Progenitor cell of endocrine pancreas (in vitro differentiated cells): ENCODE results near the gene CRYAB. TPM values are rescaled to one million over a fixed set of nuclear protein-coding genes. Genes with fewer than 3 reads are reported as not detected.

ENCODE experiments used
- DNase-seq: peaks from one replicate; pipeline ENCODE4 v3.0.0; 2021; ENCODE audit warnings: low spot score; ENCODE audit not compliant: unreplicated experiment
- H3K27ac Mint-ChIP-seq: 2 replicates; pipeline ENCODE4 v1.8.0; 2021; ENCODE audit warnings: mild to moderate bottlenecking, moderate library complexity, mixed read lengths
- H3K27me3 Mint-ChIP-seq: 2 replicates; pipeline ENCODE4 v1.8.0; 2021; ENCODE audit warnings: mixed read lengths
- H3K36me3 Mint-ChIP-seq: 2 replicates; pipeline ENCODE4 v1.8.0; 2022; ENCODE audit warnings: mixed read lengths; ENCODE audit not compliant: insufficient read depth
- H3K4me1 Mint-ChIP-seq: 2 replicates; pipeline ENCODE4 v1.8.0; 2021; ENCODE audit warnings: low read depth, mixed read lengths
- H3K4me3 Mint-ChIP-seq: 2 replicates; pipeline ENCODE4 v1.8.0; 2021; ENCODE audit warnings: low read depth, mild to moderate bottlenecking, moderate library complexity, mixed read lengths
- H3K9me3 Mint-ChIP-seq: 2 replicates; pipeline ENCODE4 v1.8.0; 2021; ENCODE audit warnings: low read depth, mixed read lengths
- total RNA-seq: library from RNA; stranded (reverse); gene quantifications from 2 replicates; pipeline ENCODE4 v1.2.1, GENCODE V29; 2021
- TF ChIP-seq, protein P1 (sequence below): fragments of 200-600 bp; sonication (generic); IDR thresholded peaks from one replicate; pipeline ENCODE4 v1.5.0; 2021; ENCODE audit warnings: antibody characterized with exemption, mild to moderate bottlenecking; ENCODE audit not compliant: unreplicated experiment

The CRYAB gene
- total RNA-seq, 1 donor from 2014 or later: not detected

DNA sequence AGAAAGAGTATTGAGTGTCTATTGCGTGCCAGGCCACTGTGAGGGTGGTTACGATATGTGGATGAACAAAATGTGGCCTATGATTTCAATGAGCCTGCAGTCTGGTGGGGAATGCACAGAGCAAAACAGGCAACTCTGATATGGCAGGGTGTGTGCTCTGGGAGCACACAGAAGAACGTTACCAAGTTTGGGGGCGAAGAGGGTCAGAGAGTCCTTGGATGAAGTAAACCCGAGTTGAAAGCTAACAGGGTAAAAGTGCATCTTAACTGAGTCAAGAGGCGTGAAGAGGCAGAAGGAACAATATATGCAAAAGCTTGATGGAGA is 32.0 kb downstream of the CRYAB start:
- Mint-ChIP-seq H3K4me3 (peak overlapping the region; percentile 94), H3K4me1 (peaks cover 10% of the 10 kb centered on the region), H3K9me3 (no peaks in the 10 kb centered on the region), H3K27ac (peak overlapping the region; percentile 100), H3K27me3 (no peaks in the 10 kb centered on the region), H3K36me3 (peaks cover 4% of the 10 kb centered on the region)
- DNase-seq: no peak
- TF ChIP-seq, protein P1, sequence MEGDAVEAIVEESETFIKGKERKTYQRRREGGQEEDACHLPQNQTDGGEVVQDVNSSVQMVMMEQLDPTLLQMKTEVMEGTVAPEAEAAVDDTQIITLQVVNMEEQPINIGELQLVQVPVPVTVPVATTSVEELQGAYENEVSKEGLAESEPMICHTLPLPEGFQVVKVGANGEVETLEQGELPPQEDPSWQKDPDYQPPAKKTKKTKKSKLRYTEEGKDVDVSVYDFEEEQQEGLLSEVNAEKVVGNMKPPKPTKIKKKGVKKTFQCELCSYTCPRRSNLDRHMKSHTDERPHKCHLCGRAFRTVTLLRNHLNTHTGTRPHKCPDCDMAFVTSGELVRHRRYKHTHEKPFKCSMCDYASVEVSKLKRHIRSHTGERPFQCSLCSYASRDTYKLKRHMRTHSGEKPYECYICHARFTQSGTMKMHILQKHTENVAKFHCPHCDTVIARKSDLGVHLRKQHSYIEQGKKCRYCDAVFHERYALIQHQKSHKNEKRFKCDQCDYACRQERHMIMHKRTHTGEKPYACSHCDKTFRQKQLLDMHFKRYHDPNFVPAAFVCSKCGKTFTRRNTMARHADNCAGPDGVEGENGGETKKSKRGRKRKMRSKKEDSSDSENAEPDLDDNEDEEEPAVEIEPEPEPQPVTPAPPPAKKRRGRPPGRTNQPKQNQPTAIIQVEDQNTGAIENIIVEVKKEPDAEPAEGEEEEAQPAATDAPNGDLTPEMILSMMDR: no peak

- Mint-ChIP-seq H3K9me3 (no peaks in the 10 kb centered on the region), H3K27me3 (no peaks in the 10 kb centered on the region), H3K4me1 (peaks cover 10% of the 10 kb centered on the region), H3K36me3 (peaks cover 4% of the 10 kb centered on the region), H3K4me3 (peak within 1 kb of the TSS; percentile 94), H3K27ac (peak within 1 kb of the TSS; percentile 100)
- DNase-seq: peak; percentile 97
- TF ChIP-seq, protein P1: peak; percentile 95
Measured at GRCh38 chr11:111878849-111879636, 32.5 kb downstream of the CRYAB start, which contains the start of the genes CFAP68 and FDXACB1. Gene CFAP68, plus strand, starts transcription at chr11:111879541. Its CDS starts 20 bp downstream, at chr11:111879561. Gene FDXACB1, minus strand, starts transcription at chr11:111879165. Its CDS starts 33 bp downstream, at chr11:111879132.

DNA sequence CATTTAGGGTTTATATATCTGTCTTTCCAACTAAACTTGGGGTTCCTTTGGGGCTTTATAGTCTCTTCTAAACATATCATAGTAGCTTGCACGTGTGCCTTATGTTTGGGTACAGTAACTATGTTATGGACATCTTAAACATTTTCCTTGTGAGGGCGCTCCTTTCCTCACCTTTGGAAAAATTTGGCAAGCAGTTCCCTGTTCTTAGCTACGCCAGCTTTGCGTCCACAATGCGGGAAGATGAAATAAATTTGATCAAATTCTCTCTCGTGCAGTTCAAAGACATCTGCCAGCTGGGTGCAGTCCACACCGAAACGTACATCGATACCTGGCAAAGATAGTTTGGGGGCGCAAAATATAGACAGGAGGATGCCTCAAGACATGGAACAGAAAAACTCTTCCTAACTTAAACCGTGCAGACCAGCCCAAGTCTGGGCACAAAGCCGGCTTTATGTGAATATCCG is 33.2 kb downstream of the CRYAB start:
- no peaks in the 10 kb centered on the region for H3K9me3 Mint-ChIP-seq
- H3K36me3 Mint-ChIP-seq: peaks cover 4% of the 10 kb centered on the region
- H3K27ac Mint-ChIP-seq: peak overlapping the region; percentile 100
- no peaks in the 10 kb centered on the region for H3K27me3 Mint-ChIP-seq
- DNase-seq: no peak
- H3K4me3 Mint-ChIP-seq: peak overlapping the region; percentile 94
- peaks cover 10% of the 10 kb centered on the region for H3K4me1 Mint-ChIP-seq
- TF ChIP-seq, protein P1: no peak

DNA sequence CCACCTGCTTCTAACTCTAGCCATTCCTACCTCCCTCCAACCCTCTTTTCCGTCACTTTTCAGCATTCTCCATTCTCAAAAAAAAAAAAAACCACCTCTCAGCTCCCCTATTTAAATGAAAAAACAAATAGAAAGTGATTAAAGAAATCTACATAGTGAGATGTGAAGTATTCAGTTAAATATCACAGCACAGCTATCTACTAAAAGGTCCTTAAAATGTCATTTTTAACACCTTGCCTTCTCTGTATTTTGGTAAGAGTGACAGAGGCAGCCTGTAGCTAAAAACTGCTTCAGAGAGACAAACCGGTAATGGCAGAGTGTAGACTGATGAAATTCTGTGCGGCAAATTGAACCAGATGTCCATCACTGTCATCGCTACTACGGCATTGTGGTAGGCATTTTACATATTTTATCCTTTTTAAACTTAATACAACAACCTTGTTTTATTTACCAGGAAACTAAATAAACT is 39.8 kb downstream of the CRYAB start:
- H3K4me3 Mint-ChIP-seq: peak overlapping the region; percentile 95
- DNase-seq: no peak
- TF ChIP-seq, protein P1: no peak
- peaks cover 12% of the 10 kb centered on the region for H3K4me1 Mint-ChIP-seq
- peak overlapping the region; percentile 87 for H3K27ac Mint-ChIP-seq
- no peaks in the 10 kb centered on the region for H3K27me3 Mint-ChIP-seq
- peaks cover 19% of the 10 kb centered on the region for H3K36me3 Mint-ChIP-seq
- no peaks in the 10 kb centered on the region for H3K9me3 Mint-ChIP-seq

DNA sequence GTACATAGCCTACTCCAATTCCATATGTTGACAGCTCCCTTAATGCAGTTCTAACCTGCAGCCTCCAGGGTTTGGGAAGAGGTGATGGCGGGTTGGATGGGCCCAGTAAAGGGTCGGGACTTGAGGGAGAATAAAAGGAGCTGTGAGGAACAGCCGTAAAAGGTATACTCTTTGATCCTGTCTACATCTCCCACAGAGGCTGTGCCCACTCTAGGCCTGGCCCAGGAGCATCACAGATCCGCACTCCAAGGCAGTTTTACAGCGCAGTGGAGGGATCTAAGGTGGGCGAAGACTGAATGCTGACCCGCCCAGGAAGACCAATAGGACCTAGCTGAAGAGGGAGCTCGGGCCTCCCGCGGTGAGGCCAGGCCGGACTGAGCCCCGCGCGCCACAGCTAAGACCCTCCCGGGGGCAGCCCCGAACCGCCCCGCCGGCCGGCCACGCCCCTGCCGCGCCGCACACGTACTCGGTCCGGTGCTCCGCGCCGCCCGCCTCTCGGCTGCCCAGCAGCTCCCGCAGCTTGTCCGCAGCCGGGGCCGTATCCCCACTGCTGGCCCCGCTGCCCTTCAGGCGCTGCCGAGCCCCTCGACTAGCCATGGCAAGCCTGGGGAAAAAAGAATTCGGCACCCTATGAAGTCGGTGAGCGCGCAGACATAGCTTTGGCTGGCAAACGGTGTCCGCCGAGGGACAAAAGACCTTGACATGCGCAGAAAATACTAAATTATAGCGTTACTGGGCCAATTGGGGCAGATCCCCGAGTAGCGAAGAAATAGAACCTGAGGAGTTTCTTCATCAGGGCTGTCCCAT is 40.5 kb downstream of the CRYAB start, which contains the start of gene ALG9:
Gene ALG9 (minus strand): TSS at position 696 of the 807 bp plus-strand sequence. CDS start 99 bp downstream, at position 597.
- peak; percentile 64 for DNase-seq
- Mint-ChIP-seq H3K4me3 (peak within 1 kb of the TSS; percentile 95), H3K27ac (peak within 1 kb of the TSS; percentile 97), H3K36me3 (peaks cover 24% of the 10 kb centered on the region), H3K9me3 (no peaks in the 10 kb centered on the region), H3K4me1 (peaks cover 12% of the 10 kb centered on the region), H3K27me3 (no peaks in the 10 kb centered on the region)
- TF ChIP-seq, protein P1: peak; percentile 54
